Activated T-cell treated with anti-CD3 and anti-CD28 coated beads for 1 hour (primary cell): ENCODE results near the gene COLEC12.

Source experiments
- DNase-seq: peaks from one replicate; pipeline ENCODE4 v3.0.0-alpha.2; 2020; ENCODE audit warnings: low read depth

Gene COLEC12

GRCh38 chr18:435940-436339, 64.6 kb downstream of the COLEC12 start:
- DNase-seq: no peak

GRCh38 chr18:434410-434809, 66.1 kb downstream of the COLEC12 start:
- DNase-seq: no peak

GRCh38 chr18:433960-434359, 66.5 kb downstream of the COLEC12 start:
- DNase-seq: no peak

GRCh38 chr18:433298-433697, 67.2 kb downstream of the COLEC12 start:
- DNase-seq: no peak

- no peak for DNase-seq
Measured at GRCh38 chr18:432791-433190, 67.7 kb downstream of the COLEC12 start.

GRCh38 chr18:429030-429429, 71.5 kb downstream of the COLEC12 start:
- no peak for DNase-seq

- no peak for DNase-seq
Measured at GRCh38 chr18:427005-427404, 73.5 kb downstream of the COLEC12 start.

GRCh38 chr18:425106-425745, 75.3 kb downstream of the COLEC12 start:
- no peak for DNase-seq

- DNase-seq: no peak
Measured at GRCh38 chr18:424668-425067, 75.8 kb downstream of the COLEC12 start.

- DNase-seq: no peak
Measured at GRCh38 chr18:424071-424661, 76.3 kb downstream of the COLEC12 start.

- no peak for DNase-seq
Measured at GRCh38 chr18:422966-423365, 77.5 kb downstream of the COLEC12 start.

- no peak for DNase-seq
Measured at GRCh38 chr18:421247-422155, 79.0 kb downstream of the COLEC12 start.

- DNase-seq: no peak
Measured at GRCh38 chr18:420661-421246, 79.7 kb downstream of the COLEC12 start.

GRCh38 chr18:419541-420175, 80.8 kb downstream of the COLEC12 start:
- no peak for DNase-seq

- no peak for DNase-seq
Measured at GRCh38 chr18:417495-417894, 83.0 kb downstream of the COLEC12 start.

- DNase-seq: no peak
Measured at GRCh38 chr18:416930-417329, 83.6 kb downstream of the COLEC12 start.

- no peak for DNase-seq
Measured at GRCh38 chr18:415617-416612, 84.6 kb downstream of the COLEC12 start.

GRCh38 chr18:415047-415446, 85.5 kb downstream of the COLEC12 start:
- DNase-seq: no peak

- no peak for DNase-seq
Measured at GRCh38 chr18:413233-413632, 87.3 kb downstream of the COLEC12 start.

- DNase-seq: no peak
Measured at GRCh38 chr18:410047-410455, 90.5 kb downstream of the COLEC12 start.

GRCh38 chr18:408367-408766, 92.1 kb downstream of the COLEC12 start:
- no peak for DNase-seq
